ENCODE measurements around the gene POU2AF2. TPM values are rescaled to one million over a fixed set of nuclear protein-coding genes. Genes with fewer than 3 reads are reported as not detected.
"Not testable (repeated sequence)": the region's sequence is repeated elsewhere in the genome, so short reads cannot be mapped to it uniquely, and the experiment has no call there.

POU2AF2 gene
- total RNA-seq, 1 experiment from 2014 or later = not detected

DNA sequence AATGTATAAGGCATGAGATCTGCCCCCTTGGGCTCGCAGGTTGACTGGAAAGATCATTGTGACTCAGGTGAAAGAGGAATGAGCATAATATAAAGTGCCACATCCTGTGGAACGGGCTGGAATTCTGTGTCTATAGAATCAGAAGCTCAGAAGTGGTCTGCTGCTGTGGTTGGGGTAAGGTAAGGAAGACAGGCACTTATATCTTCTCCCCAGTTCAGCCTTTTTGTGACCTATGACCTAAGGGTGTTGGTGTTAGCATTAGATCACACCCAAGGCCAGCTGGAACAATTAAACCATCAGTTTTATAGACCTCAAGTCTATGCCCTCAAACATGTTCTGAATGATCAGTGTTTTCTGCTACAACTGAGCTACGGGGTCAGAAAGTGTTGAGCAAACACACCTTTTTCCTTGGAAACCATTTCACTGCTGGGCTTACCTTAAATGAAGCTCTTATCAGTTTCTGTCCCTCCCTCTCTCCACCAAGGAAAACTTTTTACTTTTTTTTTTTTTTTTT is 37.1 kb downstream of the POU2AF2 start:
- no peak for DNase-seq
- Histone ChIP-seq H3K27me3 (ENCODE audit: control insufficient read depth, insufficient read depth, low read length) (no peaks in the 10 kb centered on the region), H3K4me3 (ENCODE audit: insufficient read depth, low read depth, low read length) (no peak overlapping the region)

DNA sequence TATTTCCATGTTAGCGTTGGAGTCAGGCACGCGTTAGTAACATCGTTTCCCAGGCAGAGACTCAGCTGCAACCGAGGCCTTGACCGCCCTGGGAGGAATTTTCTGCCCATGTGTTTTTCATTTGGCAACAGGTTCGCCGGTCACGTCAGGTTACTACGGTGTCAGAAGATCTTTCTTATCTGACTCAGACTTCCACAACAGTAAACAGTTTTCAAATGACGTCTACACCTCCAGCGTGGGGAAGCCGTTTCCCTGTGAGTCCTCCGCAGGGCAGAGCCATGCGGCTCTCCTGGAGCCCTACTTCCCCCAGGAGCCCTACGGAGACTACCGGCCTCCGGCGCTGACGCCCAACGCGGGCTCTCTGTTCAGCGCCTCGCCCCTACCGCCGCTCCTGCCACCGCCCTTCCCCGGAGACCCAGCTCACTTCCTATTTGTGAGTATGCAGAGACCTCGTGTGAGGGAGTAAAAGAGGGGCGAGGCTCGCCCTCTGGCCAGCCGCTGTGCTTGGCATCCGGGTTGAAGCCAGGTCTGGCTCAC is 38.5 kb downstream of the POU2AF2 start:
- Histone ChIP-seq H3K36me3 (replicated peaks; ENCODE audit: control insufficient read depth, insufficient read depth, low read length) (no peaks in the 10 kb centered on the region), H3K4me3 (ENCODE audit: insufficient read depth, low read depth, low read length) (no peak overlapping the region), H3K27me3 (ENCODE audit: control insufficient read depth, insufficient read depth, low read length) (no peaks in the 10 kb centered on the region)
- peak; percentile 43 for DNase-seq

More for the DNA sequence above, 37.1 kb downstream of the POU2AF2 start:
- no peaks in the 10 kb centered on the region for H3K36me3 ChIP-seq (replicated peaks; ENCODE audit: control insufficient read depth, insufficient read depth, low read length)

DNA sequence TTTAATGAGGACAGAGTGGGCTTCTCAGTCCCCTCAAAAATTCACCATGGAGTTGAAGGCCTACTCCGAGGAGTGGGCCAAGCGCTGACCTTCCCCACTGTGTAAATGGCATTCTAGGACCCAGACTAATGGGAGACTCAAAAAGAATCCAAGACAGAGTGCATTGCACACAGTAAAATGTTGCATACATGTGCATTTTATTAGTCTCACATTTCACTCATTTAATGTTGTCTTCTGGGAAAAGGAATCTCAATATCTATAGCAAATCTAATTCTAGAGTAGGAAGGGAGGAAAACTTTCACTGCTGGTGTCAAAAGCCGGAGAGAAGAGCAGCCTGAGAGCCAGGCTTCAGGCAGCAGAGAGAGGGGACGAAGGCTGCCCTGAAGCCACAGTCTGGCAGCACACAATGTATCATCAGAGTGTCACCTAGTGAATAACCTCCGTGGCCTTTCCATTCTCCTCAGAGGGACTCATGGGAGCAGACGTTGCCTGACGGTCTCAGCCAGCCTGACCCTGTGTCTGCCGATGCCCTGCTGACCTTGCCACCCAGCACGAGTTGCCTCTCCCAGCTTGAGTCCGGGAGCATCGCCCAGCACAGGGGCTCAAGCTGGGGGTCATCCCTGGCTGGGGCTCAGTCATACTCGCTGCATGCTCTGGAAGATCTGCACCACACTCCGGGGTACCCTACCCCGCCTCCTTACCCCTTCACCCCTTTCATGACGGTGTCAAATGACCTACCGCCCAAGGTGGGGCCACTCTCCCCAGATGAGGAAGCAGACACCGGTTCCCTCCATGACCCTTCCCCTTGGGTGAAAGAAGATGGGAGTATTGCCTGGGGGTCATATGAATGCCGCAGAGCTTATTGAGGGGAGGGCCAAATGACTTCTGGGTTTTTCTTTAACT is 39.9 kb downstream of the POU2AF2 start:
- H3K27me3 ChIP-seq (ENCODE audit: control insufficient read depth, insufficient read depth, low read length) = no peaks in the 10 kb centered on the region
- H3K4me3 ChIP-seq (ENCODE audit: insufficient read depth, low read depth, low read length) = no peak overlapping the region
- no peak for DNase-seq
- no peaks in the 10 kb centered on the region for H3K36me3 ChIP-seq (replicated peaks; ENCODE audit: control insufficient read depth, insufficient read depth, low read length)

DNA sequence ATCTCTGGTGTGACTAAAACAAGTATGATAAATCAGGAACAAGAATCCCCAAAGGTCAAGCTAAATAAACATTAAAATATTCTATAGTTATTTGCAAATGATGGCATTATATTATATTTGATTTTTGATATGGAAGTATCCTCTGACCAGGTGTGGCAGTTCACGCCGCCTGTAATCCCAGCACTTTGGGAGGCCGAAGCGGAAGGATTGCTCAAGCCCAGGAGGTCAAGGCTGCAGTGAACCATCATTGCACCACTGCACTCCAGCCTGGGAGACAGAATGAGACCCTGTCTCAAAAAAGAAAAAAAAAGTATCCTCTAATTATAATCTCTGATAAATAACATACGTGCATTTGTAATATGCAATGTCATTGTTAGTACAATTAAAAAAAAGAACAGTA is 46.2 kb downstream of the POU2AF2 start:
- Histone ChIP-seq H3K4me3 (ENCODE audit: insufficient read depth, low read depth, low read length) (no peak overlapping the region), H3K27me3 (ENCODE audit: control insufficient read depth, insufficient read depth, low read length) (no peaks in the 10 kb centered on the region), H3K36me3 (replicated peaks; ENCODE audit: control insufficient read depth, insufficient read depth, low read length) (no peaks in the 10 kb centered on the region)
- DNase-seq = no peak

DNA sequence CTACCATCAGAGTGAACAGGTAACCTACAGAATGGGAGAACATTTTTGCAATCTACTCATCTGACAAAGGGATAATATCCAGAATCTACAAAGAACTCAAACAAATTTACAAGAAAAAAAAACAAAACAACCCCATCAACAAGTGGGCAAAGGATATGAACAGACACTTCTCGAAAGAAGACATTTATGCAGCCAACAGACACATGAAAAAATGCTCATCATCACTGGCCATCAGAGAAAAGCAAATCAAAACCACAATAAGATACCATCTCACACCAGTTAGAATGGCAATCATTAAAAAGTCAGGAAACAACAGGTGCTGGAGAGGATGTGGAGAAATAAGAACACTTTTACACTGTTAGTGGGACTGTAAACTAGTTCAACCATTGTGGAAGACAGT is 46.9 kb downstream of the POU2AF2 start:
- H3K4me3 ChIP-seq (ENCODE audit: insufficient read depth, low read depth, low read length); DNase-seq; H3K36me3 ChIP-seq (replicated peaks; ENCODE audit: control insufficient read depth, insufficient read depth, low read length); H3K27me3 ChIP-seq (ENCODE audit: control insufficient read depth, insufficient read depth, low read length): not testable (repeated sequence)

DNA sequence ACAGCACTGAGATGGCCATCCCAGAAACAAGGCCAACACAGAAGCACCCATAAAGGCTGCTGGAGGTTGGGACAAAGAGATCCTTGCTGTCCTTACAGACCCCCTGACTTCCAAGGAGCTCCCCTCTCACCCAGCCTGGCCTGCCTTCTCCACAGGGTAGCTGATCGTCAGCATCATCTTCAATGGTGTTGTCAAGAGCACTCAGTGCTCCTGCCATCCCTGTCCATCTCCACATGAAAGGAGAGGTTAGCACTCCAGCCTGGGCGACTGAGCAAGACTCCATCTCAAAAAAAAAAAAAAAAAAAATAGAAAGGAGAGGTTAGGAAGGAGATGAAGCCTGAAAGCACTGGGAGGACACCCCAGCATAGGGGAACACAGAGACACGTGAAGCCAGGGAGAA is 50.7 kb downstream of the POU2AF2 start:
- H3K27me3 ChIP-seq (ENCODE audit: control insufficient read depth, insufficient read depth, low read length) = peaks cover 29% of the 10 kb centered on the region
- H3K36me3 ChIP-seq (replicated peaks; ENCODE audit: control insufficient read depth, insufficient read depth, low read length) = no peaks in the 10 kb centered on the region

DNA sequence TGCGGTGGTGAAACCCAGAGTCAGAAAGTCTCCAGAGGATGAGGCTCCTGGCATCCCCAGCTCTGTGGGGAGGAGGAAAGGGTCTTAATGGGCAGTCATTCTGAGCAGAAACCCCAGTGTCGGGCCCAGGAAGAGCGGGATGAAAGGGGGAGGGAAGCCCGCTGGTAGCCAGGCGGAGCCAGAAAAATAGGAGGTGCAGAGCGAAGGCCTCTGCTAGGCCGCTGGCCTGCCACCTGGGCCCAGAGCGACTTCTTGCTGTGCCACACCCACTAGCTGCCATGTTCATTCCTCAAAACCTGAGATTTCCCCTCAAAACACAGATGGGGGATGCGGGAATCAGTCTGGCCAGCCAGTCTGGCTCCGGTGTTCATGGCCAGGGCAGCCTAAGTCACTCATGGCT is 52.2 kb downstream of the POU2AF2 start:
- no peak overlapping the region for H3K4me3 ChIP-seq (ENCODE audit: insufficient read depth, low read depth, low read length)
- DNase-seq = peak; percentile 57
- H3K36me3 ChIP-seq (replicated peaks; ENCODE audit: control insufficient read depth, insufficient read depth, low read length) = no peaks in the 10 kb centered on the region; the same call in 1 of the 2 replicates
- H3K27me3 ChIP-seq (ENCODE audit: control insufficient read depth, insufficient read depth, low read length) = peaks cover 29% of the 10 kb centered on the region

More for the DNA sequence above, 50.7 kb downstream of the POU2AF2 start:
- no peak for DNase-seq
- H3K4me3 ChIP-seq (ENCODE audit: insufficient read depth, low read depth, low read length) = no peak overlapping the region

DNA sequence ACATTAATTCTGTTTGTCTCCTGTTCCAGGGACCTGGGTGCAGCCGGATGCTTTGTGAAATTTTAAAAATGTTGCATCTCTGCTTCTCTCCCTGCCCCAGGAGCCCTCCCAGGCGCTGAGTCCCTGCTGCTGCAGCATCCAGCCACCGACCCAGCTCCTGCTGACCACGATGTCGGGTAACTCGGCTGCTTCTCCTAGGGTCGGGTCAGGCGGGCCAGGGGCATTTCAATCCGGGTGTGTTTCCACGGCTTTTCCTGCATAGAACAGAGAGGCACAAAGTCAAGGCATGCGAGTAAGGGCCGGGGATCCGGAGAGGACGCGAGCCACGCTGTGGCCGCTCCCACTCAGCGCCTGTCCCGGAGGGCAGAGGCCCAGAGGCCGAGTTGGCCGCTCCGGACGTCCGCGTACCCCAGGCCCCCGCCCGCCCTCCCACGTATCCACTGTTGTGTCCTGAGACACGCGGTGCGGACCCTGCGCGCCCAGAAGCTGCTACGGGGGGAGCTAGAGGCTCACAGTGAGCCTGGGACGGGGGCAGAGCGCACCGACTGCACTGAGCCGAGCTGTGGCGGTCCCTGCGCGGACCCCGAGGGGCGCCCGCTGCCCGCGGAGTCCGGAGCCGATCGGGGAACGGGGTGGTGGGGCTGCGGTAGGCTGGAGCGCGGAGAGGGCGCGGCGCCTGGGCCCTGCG is 53.0 kb downstream of the POU2AF2 start, which contains the start of gene POU2AF3:
Gene POU2AF3, plus strand, starts transcription at position 134 of the 688 bp plus-strand sequence. Its CDS starts 36 bp downstream, at position 170.
- peak within 1 kb of the TSS; percentile 72 for H3K4me3 ChIP-seq (ENCODE audit: insufficient read depth, low read depth, low read length)
- DNase-seq = peak; percentile 71
- no peaks in the 10 kb centered on the region; the same call in 1 of the 2 replicates for H3K36me3 ChIP-seq (replicated peaks; ENCODE audit: control insufficient read depth, insufficient read depth, low read length)
- peaks cover 29% of the 10 kb centered on the region for H3K27me3 ChIP-seq (ENCODE audit: control insufficient read depth, insufficient read depth, low read length)

DNA sequence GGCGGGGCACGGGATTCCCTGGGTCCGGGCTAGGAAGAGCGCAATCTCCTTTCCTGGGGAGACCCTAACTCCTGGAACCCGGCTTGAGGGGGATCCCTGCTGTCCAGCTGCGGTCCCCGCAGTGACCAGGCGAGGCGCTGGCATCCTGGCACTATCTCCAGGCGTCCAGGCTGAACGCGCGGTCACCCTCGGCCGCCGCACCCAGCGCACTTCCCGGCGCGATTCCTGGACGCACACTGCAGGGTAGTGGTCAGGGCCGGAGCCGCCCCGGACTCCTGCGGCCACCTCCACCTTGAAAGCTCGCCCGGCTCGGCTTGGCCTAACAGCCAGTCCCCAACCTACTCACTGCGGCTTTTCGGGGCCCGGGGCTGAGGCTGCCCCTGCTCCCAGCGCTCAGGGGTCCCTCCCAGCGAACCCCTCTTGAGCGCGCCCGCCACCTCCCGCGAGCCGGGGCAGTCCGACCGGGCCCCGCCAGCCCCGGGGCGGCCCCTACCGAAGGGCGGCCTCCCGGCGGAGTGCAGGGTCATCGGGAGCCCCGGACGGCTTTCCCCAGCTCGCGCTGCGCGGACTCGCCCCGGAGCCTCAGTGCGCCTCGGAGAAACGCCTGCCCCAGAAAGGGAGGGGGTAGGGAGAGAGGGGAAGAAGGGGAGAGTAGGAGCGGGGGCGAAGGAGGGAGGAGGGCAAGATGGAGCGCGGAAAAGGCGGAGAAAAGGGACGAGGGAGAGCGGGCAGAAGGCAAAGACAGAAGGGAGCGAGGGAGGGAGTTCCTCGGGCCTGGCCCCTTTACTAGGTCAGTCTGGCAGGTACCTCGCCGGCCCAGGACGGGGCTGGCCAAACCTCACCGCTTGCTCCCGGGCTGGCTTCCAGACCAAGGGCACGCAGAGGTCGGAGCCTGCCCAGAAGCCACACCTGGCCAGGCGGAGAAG is 53.8 kb downstream of the POU2AF2 start:
- Histone ChIP-seq H3K27me3 (ENCODE audit: control insufficient read depth, insufficient read depth, low read length) (peaks cover 29% of the 10 kb centered on the region), H3K4me3 (ENCODE audit: insufficient read depth, low read depth, low read length) (peak overlapping the region; percentile 72), H3K36me3 (replicated peaks; ENCODE audit: control insufficient read depth, insufficient read depth, low read length) (no peaks in the 10 kb centered on the region; the same call in 1 of the 2 replicates)
- DNase-seq = peak; percentile 86

DNA sequence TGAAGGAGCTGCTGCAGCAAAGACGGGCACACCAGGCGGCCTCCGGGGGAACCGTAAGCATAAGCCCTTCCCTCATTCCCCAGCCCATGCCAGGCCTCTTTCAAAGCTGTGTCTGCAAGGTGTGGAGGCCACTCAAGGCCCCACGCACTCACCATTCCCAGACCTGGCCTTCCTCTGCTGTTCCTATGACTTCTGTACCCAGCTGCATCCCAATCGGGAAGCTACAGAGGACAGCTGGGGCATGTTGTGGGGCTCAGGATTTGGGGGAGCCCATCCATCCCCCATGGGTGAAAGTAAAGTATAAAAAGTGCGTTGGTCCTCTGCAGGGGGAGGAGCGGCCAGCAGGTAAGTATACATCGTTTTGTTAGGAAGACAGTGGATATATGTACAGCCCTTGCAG is 55.0 kb downstream of the POU2AF2 start:
- peaks cover 29% of the 10 kb centered on the region for H3K27me3 ChIP-seq (ENCODE audit: control insufficient read depth, insufficient read depth, low read length)
- H3K4me3 ChIP-seq (ENCODE audit: insufficient read depth, low read depth, low read length) = no peak overlapping the region

DNA sequence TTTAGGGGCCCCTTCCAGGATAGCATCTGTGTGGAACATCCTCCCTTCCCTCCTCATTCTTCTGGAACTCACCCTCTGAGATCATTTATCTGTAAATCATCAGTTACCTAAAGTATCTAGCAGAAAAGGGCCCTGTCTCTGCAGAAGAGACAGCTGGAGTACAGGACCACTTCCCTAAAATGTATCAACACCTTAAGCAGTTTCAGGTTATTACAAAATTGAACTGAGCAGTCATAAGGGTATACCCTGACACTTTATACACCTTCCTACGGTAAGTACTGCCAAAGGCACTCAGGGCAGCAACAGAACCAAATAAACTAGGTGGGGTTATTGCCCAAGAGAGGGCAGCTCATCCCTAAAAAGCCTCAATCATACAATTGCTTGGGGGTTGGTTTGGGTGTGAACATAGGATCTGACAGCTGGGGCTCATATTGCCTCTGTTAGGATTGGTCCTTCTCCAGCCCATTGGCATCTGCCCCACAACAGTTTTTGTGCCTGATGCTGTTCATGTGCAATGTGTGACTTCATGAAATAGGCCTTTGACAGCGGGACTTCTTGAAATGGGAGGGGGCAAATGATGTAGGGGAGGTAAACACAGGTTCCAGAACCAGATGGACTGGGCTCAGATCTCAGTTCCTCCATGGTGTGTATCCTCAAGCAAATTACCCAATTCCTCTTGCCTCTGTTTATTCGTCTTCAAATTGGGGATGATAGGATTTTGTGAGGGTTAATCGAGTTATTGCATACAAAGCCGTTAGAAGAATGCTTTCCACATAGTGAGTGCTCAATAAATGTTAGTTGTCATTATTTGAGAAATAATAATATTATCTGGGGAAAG is 55.7 kb downstream of the POU2AF2 start:
- no peak for DNase-seq
- H3K36me3 ChIP-seq (replicated peaks; ENCODE audit: control insufficient read depth, insufficient read depth, low read length) = no peaks in the 10 kb centered on the region; the same call in 1 of the 2 replicates
- H3K4me3 ChIP-seq (ENCODE audit: insufficient read depth, low read depth, low read length) = no peak overlapping the region
- H3K27me3 ChIP-seq (ENCODE audit: control insufficient read depth, insufficient read depth, low read length) = peaks cover 29% of the 10 kb centered on the region

More for the DNA sequence above, 55.0 kb downstream of the POU2AF2 start:
- H3K36me3 ChIP-seq (replicated peaks; ENCODE audit: control insufficient read depth, insufficient read depth, low read length) = no peaks in the 10 kb centered on the region; the same call in 1 of the 2 replicates
- no peak for DNase-seq

DNA sequence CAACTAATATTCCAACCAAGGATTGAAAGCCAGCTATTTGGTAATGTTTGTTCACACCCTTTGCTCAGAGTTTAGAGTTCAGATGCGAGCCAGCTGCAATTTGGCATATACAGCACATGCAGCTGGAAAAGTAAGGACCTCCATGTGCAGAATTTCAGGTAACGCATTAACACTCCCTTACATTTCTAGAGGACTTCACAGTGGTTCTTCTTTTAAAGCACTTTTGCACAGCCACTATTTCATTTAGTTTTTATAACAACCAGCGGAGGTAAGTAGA is 56.3 kb downstream of the POU2AF2 start:
- DNase-seq = no peak
- no peak overlapping the region for H3K4me3 ChIP-seq (ENCODE audit: insufficient read depth, low read depth, low read length)
- H3K27me3 ChIP-seq (ENCODE audit: control insufficient read depth, insufficient read depth, low read length) = peaks cover 29% of the 10 kb centered on the region
- H3K36me3 ChIP-seq (replicated peaks; ENCODE audit: control insufficient read depth, insufficient read depth, low read length) = no peaks in the 10 kb centered on the region; the same call in 1 of the 2 replicates

DNA sequence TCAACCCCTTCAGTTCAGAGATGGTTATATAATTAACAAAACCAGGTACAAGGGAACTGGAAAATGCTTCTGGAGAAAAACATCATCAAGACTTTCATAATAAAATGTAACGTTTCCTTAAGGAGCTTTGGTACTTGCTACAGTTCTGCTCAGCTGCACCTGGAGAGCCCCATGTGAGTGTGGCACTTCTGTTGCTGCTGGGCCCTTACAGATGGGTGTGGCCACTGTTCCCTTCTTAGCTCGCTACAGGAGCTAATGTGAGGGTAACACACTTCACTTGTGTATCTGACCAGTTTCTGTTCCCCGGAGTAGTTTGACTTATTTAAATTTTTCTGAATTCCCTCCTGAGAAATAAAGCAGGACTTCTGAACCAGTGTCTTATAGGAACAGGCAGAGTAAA is 56.8 kb downstream of the POU2AF2 start:
- Histone ChIP-seq H3K27me3 (ENCODE audit: control insufficient read depth, insufficient read depth, low read length) (peaks cover 29% of the 10 kb centered on the region), H3K36me3 (replicated peaks; ENCODE audit: control insufficient read depth, insufficient read depth, low read length) (no peaks in the 10 kb centered on the region; the same call in 1 of the 2 replicates), H3K4me3 (ENCODE audit: insufficient read depth, low read depth, low read length) (no peak overlapping the region)
- no peak for DNase-seq
